HepG2 (cell line): ENCODE results near the gene DNAJB5.

ENCODE experiments used
- IRF2 ChIP-seq: IDR thresholded peaks from 2 replicates; pipeline ENCODE4 v1.6.1; 2018; ENCODE audit warnings: missing genetic modification reagents, missing compliant biosample characterization
- POLR2A ChIP-seq, 2 experiments: IDR thresholded peaks; 2 replicates each; pipeline ENCODE4 v1.6.1; 2011; ENCODE audit warnings: low read depth in 2 of 2, low read length in 2 of 2, mild to moderate bottlenecking in 1 of 2, moderate library complexity in 1 of 2; ENCODE audit not compliant: insufficient read depth in 1 of 2
- TAF1 ChIP-seq: sonication (generic); formaldehyde crosslinking; IDR thresholded peaks from 2 replicates; pipeline ENCODE4 v1.4.0; 2020; ENCODE audit warnings: missing genetic modification reagents
- ZNF121 ChIP-seq: sonication (generic); formaldehyde crosslinking; IDR thresholded peaks from 2 replicates; pipeline ENCODE4 v1.5.0; 2020; ENCODE audit warnings: mild to moderate bottlenecking, missing genetic modification reagents

GRCh38 chr9:34959461-34959860 is 30.1 kb upstream of the DNAJB5 start:
- TF ChIP-seq IRF2 (CRISPR knock-in tag) (no peak), TAF1 (CRISPR knock-in tag) (no peak), ZNF121 (CRISPR knock-in tag) (no peak), POLR2A (IDR thresholded peaks at IDR 0.05; ENCODE audit: insufficient read depth in 1 of 2, low read depth in 2 of 2, low read length in 2 of 2) (no peak)
